GM10847 (cell line): ENCODE results near the gene RABEP1.

ENCODE experiments used
- POLR2A ChIP-seq: IDR thresholded peaks from 2 replicates; pipeline ENCODE4 v1.6.1; 2011; ENCODE audit not compliant: insufficient read length; ENCODE audit errors: extremely low read depth

RABEP1 gene

GRCh38 chr17:5281814-5282641, at the start of gene RABEP1:
Gene RABEP1 (plus strand): TSS chr17:5282284. CDS start chr17:5282487, 203 bp downstream.
- peak; percentile 91 for TF ChIP-seq POLR2A

GRCh38 chr17:5234645-5235576, 47.2 kb upstream of the RABEP1 start, which contains the start of gene SCIMP:
Gene SCIMP (minus strand): TSS chr17:5234860. CDS start chr17:5234755, 105 bp downstream.
- peak; percentile 64 for TF ChIP-seq POLR2A

- no peak for TF ChIP-seq POLR2A
Measured at GRCh38 chr17:5236938-5237540, 45.0 kb upstream of the RABEP1 start.

GRCh38 chr17:5237541-5238016, 44.5 kb upstream of the RABEP1 start:
- no peak for TF ChIP-seq POLR2A

GRCh38 chr17:5238333-5238732, 43.8 kb upstream of the RABEP1 start:
- no peak for TF ChIP-seq POLR2A

- TF ChIP-seq POLR2A: no peak
Measured at GRCh38 chr17:5241861-5242671, 40.0 kb upstream of the RABEP1 start.

GRCh38 chr17:5247621-5248020, 34.5 kb upstream of the RABEP1 start:
- TF ChIP-seq POLR2A: no peak

GRCh38 chr17:5248821-5249479, 33.1 kb upstream of the RABEP1 start:
- no peak for TF ChIP-seq POLR2A

- no peak for TF ChIP-seq POLR2A
Measured at GRCh38 chr17:5249615-5250014, 32.5 kb upstream of the RABEP1 start.

GRCh38 chr17:5254414-5254813, 27.7 kb upstream of the RABEP1 start:
- TF ChIP-seq POLR2A: no peak

- TF ChIP-seq POLR2A: no peak
Measured at GRCh38 chr17:5254903-5255521, 27.1 kb upstream of the RABEP1 start.

GRCh38 chr17:5257124-5257523, 25.0 kb upstream of the RABEP1 start:
- no peak for TF ChIP-seq POLR2A

- no peak for TF ChIP-seq POLR2A
Measured at GRCh38 chr17:5260542-5260941, 21.5 kb upstream of the RABEP1 start.
